Naive thymus-derived CD8-positive, alpha-beta T cell (primary cell): Measurements from ENCODE around the gene NSUN3. TPM values are rescaled to one million over a fixed set of nuclear protein-coding genes. Genes with fewer than 3 reads are reported as not detected.

Source experiments
- ATAC-seq, 2 donors: fragments of 150-1000 bp; cut with Tn5 transposase in 1 of 2; sonication (Bioruptor Pico), chemical (Tn5 transposase) in 1 of 2; 1 replicate in 1 of 2; 2 replicates in 1 of 2; pipeline ENCODE4 v1.10.0; 2021; ENCODE audit warnings: mild to moderate bottlenecking in 2 of 2, moderate library complexity in 2 of 2
- POLR2A ChIA-PET: fragments of 350-600 bp; sonication (Branson Sonifier 250); formaldehyde crosslinking; loops from one replicate; lab custom pipeline; 2021; ENCODE audit warnings: antibody characterized with exemption; lab: Charles Lee
- DNase-seq, 10 donors: peaks; one replicate each; pipeline versions ENCODE4 v3.0.0 to v3.0.0-alpha.2; 2020 to 2022
- H3K27ac Mint-ChIP-seq, 10 donors: one replicate each; pipeline ENCODE4 v1.8.0; 2020 to 2022; ENCODE audit warnings: mild to moderate bottlenecking in 10 of 10, mixed read lengths in 10 of 10, moderate library complexity in 4 of 10, inconsistent platforms in 1 of 10
- H3K27me3 Mint-ChIP-seq, 5 donors: one replicate each; pipeline ENCODE4 v1.8.0; 2021 to 2022; ENCODE audit warnings: mixed read lengths in 5 of 5
- H3K36me3 Mint-ChIP-seq, 3 donors: one replicate each; pipeline ENCODE4 v1.8.0; 2020 to 2022; ENCODE audit warnings: mixed read lengths in 3 of 3, mild to moderate bottlenecking in 2 of 3, inconsistent platforms in 1 of 3
- H3K4me1 Mint-ChIP-seq, 4 donors: one replicate each; pipeline ENCODE4 v1.8.0; 2021 to 2022; ENCODE audit warnings: mixed read lengths in 4 of 4
- H3K4me3 Mint-ChIP-seq, 10 donors: one replicate each; pipeline ENCODE4 v1.8.0; 2020 to 2022; ENCODE audit warnings: mild to moderate bottlenecking in 10 of 10, mixed read lengths in 10 of 10, moderate library complexity in 6 of 10, inconsistent platforms in 1 of 10
- H3K9me3 Mint-ChIP-seq, 9 donors: one replicate each; pipeline ENCODE4 v1.8.0; 2020 to 2022; ENCODE audit warnings: mixed read lengths in 9 of 9, mild to moderate bottlenecking in 3 of 9, inconsistent platforms in 1 of 9, moderate library complexity in 1 of 9
- polyA plus RNA-seq, 3 donors: library from polyadenylated mRNA; unstranded; fragments of 300-500 nt; fragmentation: Illumina TruSeq; gene quantifications; one replicate each; pipeline ENCODE4 v1.2.3, GENCODE V29; 2021
- total RNA-seq, 8 experiments: library from RNA in 2 of 8; stranded (reverse) in 2 of 8; gene quantifications; one replicate each; pipeline ENCODE4 v1.2.3 and lab custom pipeline; 2021 to 2026

Gene NSUN3
- total and polyA plus RNA-seq, 5 experiments from 2014 or later, result 7.8 to 22.5 (median 10.9) TPM

DNA sequence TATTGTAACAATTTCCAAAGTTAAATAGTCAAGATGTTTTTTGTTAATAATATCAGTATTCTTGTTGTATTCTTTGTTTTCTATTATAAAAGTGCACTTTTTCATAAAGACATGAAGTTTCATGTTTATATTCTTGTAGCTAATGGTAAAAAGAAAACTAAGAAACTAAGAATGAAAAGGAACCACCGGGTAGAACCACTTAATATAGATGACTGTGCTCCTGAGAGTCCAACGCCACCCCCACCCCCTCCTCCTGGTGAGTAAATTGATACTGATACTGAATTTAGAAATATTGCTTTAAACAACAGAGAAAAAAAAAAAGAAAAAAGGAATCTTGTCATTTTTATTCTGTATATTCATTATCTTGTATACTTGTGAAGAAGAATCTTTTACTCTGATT, 13.6 kb upstream of the NSUN3 start:
- DNase-seq, result no peak
- no peak for ATAC-seq
- no peaks in the 10 kb centered on the region for H3K27me3 Mint-ChIP-seq
- H3K36me3 Mint-ChIP-seq, result peaks cover 0 to 8% (median 2%) of the 10 kb centered on the region in 3 donors
- H3K4me1 Mint-ChIP-seq, result peaks cover 0 to 2% (median 0%) of the 10 kb centered on the region in 4 donors
- no peak overlapping the region for H3K4me3 Mint-ChIP-seq
- no peak overlapping the region for H3K27ac Mint-ChIP-seq
- H3K9me3 Mint-ChIP-seq, result no peaks in the 10 kb centered on the region
- POLR2A ChIA-PET, result no interaction called here

GRCh38 chr3:94050546-94050945, 12.3 kb upstream of the NSUN3 start:
- DNase-seq (no peak), ATAC-seq (no peak)
- POLR2A ChIA-PET, result no interaction called here
- H3K36me3 Mint-ChIP-seq, result peaks cover 0 to 8% (median 2%) of the 10 kb centered on the region in 3 donors
- H3K4me3 Mint-ChIP-seq, result no peak overlapping the region
- no peaks in the 10 kb centered on the region for H3K27me3 Mint-ChIP-seq
- H3K4me1 Mint-ChIP-seq, result peaks cover 0 to 2% (median 0%) of the 10 kb centered on the region in 4 donors
- no peaks in the 10 kb centered on the region for H3K9me3 Mint-ChIP-seq
- H3K27ac Mint-ChIP-seq, result no peak overlapping the region

DNA sequence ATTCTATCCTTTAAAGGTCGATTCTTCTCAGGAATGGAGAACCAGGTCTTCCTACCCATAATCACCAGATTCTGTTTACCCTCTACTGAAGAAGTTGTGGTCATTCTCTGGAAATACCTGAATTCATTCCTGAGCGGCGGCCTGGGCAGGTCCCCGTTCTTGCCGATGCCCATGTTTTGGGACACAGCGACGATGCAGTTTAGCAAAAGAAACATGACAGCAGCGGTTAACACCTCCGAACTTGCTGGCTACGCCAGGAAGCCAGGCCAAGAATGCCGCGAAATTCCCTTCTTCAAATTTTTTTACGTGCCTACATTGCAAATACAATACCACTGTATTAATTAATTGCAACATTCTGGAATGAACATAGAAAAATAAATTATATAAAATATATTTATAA, 1.6 kb upstream of the NSUN3 start:
- POLR2A ChIA-PET, result no interaction called here
- Mint-ChIP-seq H3K27ac (peak overlapping the region in 4 of 10 donors; percentile 0 to 52 (median 26)), H3K36me3 (peaks cover 0 to 38% (median 6%) of the 10 kb centered on the region in 3 donors), H3K9me3 (no peaks in the 10 kb centered on the region), H3K4me3 (no peak overlapping the region), H3K4me1 (peaks cover 14 to 49% (median 35%) of the 10 kb centered on the region in 4 donors), H3K27me3 (no peaks in the 10 kb centered on the region)
- DNase-seq (no peak), ATAC-seq (no peak)

DNA sequence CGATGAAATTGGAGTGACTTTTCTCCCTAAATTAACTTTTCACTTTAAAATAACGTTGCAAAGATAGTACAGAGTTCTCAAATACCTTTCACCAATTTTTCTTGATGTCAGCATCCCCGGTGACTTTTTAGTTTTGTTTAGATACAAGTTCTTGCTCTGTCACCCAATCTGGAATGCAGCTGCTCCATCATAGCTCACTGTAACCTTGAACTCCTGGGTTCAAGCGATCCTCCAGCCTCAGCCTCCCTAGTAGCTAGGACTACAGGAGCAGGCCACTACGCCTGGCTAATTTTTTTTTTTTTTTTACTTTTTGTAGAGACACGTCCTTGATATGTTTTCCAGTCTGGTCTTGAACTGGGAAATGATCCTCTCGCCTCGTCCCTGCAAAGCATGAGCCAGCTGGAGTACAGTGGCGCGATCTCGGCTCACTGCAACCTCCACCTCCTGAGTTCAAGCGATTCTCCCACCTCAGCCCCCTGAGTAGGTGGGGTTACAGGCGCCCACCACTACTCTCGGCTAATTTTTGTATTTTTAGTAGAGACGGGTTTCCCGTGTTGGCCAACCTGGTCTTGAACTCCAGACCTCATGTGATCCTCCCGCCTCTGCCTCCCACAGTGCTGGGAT, 747 bp downstream of the NSUN3 start:
- Mint-ChIP-seq H3K27ac (peak overlapping the region; percentile 99 to 100 (median 100)), H3K4me1 (peaks cover 20 to 59% (median 50%) of the 10 kb centered on the region in 4 donors), H3K36me3 (peaks cover 5 to 51% (median 23%) of the 10 kb centered on the region in 3 donors), H3K27me3 (no peaks in the 10 kb centered on the region), H3K4me3 (peak overlapping the region; percentile 97 to 99 (median 98)), H3K9me3 (no peaks in the 10 kb centered on the region)
- DNase-seq (no peak), ATAC-seq (no peak)
- POLR2A ChIA-PET, result interaction anchor here (0.6 to 1.8 kb wide), 5 partner anchors 8 to 90 kb away, joined by 3 to 16 read pairs (median 4); partner anchors contain the start of genes ARL13B and PROS1

DNA sequence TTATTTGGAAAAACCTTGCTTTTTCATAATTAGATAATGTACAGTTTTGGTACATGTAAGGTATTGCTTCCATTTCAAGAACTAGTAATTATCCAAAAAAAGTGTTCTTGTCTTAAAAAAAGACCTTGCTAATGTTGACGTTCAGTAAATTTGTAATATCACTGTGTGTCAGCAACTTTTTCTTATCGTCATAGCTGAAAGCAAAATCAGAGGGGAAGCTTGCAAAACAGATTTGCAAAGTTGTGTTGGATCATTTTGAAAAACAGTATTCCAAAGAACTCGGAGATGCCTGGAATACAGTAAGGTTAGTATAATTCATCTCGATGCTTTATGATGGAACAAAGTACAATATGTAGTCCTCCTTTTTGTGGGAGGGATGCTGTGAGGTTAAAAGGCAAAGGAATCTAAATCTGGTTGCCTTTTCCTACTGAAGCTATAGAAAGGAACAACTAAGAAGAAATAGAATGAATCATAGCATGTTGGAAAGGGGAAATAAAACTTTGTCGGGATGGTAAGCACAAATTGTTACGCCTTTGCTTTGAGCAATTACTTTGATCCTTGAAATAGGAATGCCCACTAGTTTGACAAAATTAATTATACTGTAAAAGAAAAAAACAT, 1.5 kb downstream of the NSUN3 start:
- Mint-ChIP-seq H3K4me3 (peak overlapping the region; percentile 97 to 99 (median 98)), H3K9me3 (no peaks in the 10 kb centered on the region), H3K27me3 (no peaks in the 10 kb centered on the region), H3K27ac (peak overlapping the region; percentile 29 to 100 (median 100)), H3K4me1 (peaks cover 24 to 64% (median 56%) of the 10 kb centered on the region in 4 donors), H3K36me3 (peaks cover 5 to 51% (median 23%) of the 10 kb centered on the region in 3 donors)
- POLR2A ChIA-PET, result interaction anchor here (0.6 to 0.7 kb wide), 2 partner anchors 7 to 29 kb away, joined by 3 read pairs; no protein-coding TSS in a partner anchor
- no peak for DNase-seq
- ATAC-seq, result no peak

DNA sequence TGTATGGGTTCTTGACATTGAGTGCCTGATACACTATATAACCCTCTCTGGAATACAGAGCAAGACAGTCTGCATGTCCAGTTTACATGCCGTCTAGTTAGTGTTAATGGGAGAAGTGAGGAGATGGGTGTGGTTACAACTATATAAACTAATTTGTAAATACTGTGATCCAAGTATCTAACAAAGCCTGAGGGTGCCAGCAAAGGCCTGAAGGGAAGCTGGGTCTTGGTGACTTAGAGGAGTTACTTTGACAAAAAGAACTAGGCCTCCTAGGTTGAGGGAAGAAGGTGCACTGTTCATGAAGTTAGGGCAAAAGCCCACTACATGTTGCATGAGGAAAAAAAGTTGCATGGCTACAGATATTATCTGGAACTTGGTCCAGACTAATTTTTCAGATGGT, 2.3 kb downstream of the NSUN3 start:
- POLR2A ChIA-PET, result no interaction called here
- ATAC-seq (no peak), DNase-seq (no peak)
- peak overlapping the region in 3 of 10 donors; percentile 32 to 52 (median 36) for H3K27ac Mint-ChIP-seq
- H3K4me3 Mint-ChIP-seq, result peak overlapping the region in 7 of 10 donors; percentile 2 to 99 (median 12)
- H3K27me3 Mint-ChIP-seq, result no peaks in the 10 kb centered on the region
- peaks cover 5 to 49% (median 21%) of the 10 kb centered on the region in 3 donors for H3K36me3 Mint-ChIP-seq
- no peaks in the 10 kb centered on the region for H3K9me3 Mint-ChIP-seq
- peaks cover 25 to 67% (median 58%) of the 10 kb centered on the region in 4 donors for H3K4me1 Mint-ChIP-seq

- H3K27me3 Mint-ChIP-seq, result no peaks in the 10 kb centered on the region
- H3K27ac Mint-ChIP-seq, result peak overlapping the region in 6 of 10 donors; percentile 13 to 60 (median 36)
- H3K9me3 Mint-ChIP-seq, result no peaks in the 10 kb centered on the region
- H3K36me3 Mint-ChIP-seq, result peaks cover 5 to 43% (median 18%) of the 10 kb centered on the region in 3 donors
- peaks cover 23 to 64% (median 61%) of the 10 kb centered on the region in 4 donors for H3K4me1 Mint-ChIP-seq
- DNase-seq (no peak), ATAC-seq (no peak)
- POLR2A ChIA-PET, result no interaction called here
- peak overlapping the region in 1 of 10 donors; percentile 40 for H3K4me3 Mint-ChIP-seq
Measured at GRCh38 chr3:94065819-94066480, 3.1 kb downstream of the NSUN3 start.

DNA sequence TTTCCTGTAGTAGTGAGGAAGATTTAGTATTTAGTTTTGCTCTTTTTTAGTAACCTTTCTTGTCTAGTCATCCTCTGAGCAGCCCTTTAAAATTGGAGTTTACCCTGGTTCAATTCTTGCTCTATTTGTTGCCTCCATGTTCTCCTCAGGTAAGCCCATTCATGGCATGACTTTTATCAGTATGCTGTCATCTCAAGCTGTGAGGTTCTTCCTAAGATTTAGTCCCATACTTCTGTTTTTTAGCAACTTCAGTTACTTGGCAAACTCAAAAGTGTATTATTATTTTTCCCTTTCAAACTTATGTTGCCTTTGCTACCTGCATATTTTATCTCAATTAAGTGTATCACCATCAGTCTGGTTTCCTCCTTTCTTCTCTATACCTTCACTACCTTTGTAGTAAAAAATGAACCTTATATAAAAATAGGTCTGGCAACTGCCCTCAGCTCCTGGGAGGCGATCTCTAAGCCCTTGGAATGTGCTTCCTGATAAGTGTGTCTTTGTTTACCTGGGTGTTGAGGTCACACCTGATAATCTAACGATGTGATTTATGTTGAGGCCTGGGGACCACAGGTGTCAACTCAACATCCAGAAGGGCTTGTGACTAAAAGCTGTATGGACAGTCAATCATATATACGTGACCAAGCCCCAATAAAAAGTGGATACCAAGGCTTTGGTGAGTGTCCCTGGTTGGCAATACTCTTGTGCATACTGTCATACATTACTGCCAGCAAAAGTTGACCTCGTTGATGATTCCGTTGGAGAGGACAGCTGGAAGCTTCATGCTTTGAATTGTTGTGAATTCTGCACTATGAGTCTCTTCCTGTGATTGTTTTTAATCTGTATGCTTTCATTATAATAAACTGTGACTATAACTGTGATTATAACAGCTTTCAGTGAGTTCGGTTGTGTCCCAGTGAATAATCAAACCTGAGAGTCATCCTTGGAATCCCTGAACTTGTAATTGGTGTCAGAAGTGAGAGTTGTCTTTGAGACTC, 3.9 kb downstream of the NSUN3 start:
- DNase-seq (no peak), ATAC-seq (no peak)
- H3K9me3 Mint-ChIP-seq, result no peaks in the 10 kb centered on the region
- H3K36me3 Mint-ChIP-seq, result peaks cover 5 to 46% (median 18%) of the 10 kb centered on the region in 3 donors
- POLR2A ChIA-PET, result no interaction called here
- H3K27ac Mint-ChIP-seq, result peak overlapping the region in 9 of 10 donors; percentile 13 to 73 (median 55)
- no peaks in the 10 kb centered on the region for H3K27me3 Mint-ChIP-seq
- H3K4me3 Mint-ChIP-seq, result peak overlapping the region in 6 of 10 donors; percentile 4 to 40 (median 17)
- peaks cover 26 to 69% (median 66%) of the 10 kb centered on the region in 4 donors for H3K4me1 Mint-ChIP-seq

GRCh38 chr3:94069194-94069813, 6.4 kb downstream of the NSUN3 start:
- H3K4me3 Mint-ChIP-seq, result no peak overlapping the region
- H3K36me3 Mint-ChIP-seq, result peaks cover 5 to 67% (median 33%) of the 10 kb centered on the region in 3 donors
- peak overlapping the region in 2 of 10 donors; percentile 15 to 29 for H3K27ac Mint-ChIP-seq
- no peaks in the 10 kb centered on the region for H3K9me3 Mint-ChIP-seq
- H3K4me1 Mint-ChIP-seq, result peaks cover 30 to 81% (median 69%) of the 10 kb centered on the region in 4 donors
- DNase-seq (peak in 3 of 10 donors; percentile 27 to 39 (median 38)), ATAC-seq (no peak)
- POLR2A ChIA-PET, result no interaction called here
- no peaks in the 10 kb centered on the region for H3K27me3 Mint-ChIP-seq

DNA sequence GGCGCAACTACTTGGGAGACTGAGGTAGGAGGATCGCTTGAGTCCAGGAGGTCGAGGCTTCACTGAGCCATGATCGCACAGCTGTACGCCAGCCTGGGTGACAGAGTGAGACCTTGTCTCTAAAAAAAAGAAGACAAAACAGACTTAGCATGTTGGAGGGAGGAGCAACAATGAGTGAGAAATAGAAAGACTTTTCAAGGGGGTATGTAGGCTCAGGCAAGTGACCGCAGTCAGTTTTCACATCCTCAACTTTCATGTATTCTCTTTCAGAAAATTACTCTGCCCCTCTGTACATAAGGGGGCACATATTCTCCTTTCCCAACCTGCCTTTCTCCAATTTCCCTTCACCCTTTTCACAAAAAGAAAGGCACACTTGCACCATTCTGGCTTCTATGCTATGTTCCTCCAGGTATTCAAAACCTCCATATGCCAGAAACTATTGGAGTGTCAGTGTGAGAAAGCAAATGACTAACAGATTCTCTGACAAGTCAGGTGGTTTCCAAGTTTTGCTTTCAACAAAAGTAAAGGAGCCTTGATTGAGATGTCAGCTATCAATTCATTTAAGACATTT, 7.6 kb downstream of the NSUN3 start:
- Mint-ChIP-seq H3K27ac (peak overlapping the region in 1 of 10 donors; percentile 89), H3K36me3 (peaks cover 5 to 68% (median 37%) of the 10 kb centered on the region in 3 donors), H3K9me3 (no peaks in the 10 kb centered on the region), H3K27me3 (no peaks in the 10 kb centered on the region), H3K4me1 (peaks cover 26 to 81% (median 68%) of the 10 kb centered on the region in 4 donors), H3K4me3 (no peak overlapping the region)
- DNase-seq, result no peak
- POLR2A ChIA-PET, result no interaction called here
- ATAC-seq, result no peak

DNA sequence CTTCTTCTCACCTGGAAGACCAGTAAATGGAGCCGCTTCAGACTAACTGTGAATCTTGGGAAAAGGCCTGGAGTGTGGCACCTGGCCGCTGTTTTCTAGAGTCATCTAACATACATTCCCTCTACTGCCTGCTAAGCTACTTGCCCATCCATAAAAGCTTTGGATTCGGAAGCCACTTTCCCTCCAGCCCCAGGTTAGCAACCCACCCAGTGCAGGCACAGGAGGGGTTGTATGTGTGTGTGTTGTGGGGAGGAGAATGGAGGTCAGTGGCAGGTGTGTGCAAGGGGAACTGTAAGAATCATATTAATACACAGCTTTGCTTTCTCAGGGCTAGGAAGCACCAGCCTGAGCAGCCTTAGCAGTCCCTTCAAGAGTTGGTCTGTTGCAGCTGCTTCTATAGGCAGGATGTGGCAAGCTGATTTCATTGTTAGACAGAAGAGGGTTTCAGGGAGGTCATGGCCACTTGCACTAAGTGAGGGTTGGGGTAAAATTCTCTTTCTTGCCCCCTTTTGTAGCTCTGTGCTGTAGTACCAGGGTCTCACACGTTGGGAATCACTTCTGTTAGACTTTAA, 8.9 kb downstream of the NSUN3 start:
- peak overlapping the region in 5 of 10 donors; percentile 17 to 63 (median 43) for H3K27ac Mint-ChIP-seq
- ATAC-seq (peak in 1 of 2 donors; percentile 29), DNase-seq (no peak)
- H3K4me3 Mint-ChIP-seq, result no peak overlapping the region
- no peaks in the 10 kb centered on the region for H3K27me3 Mint-ChIP-seq
- POLR2A ChIA-PET, result interaction anchor here (0.6 kb wide), 2 partner anchors 8 to 30 kb away, joined by 3 to 6 read pairs; no protein-coding TSS in a partner anchor
- H3K4me1 Mint-ChIP-seq, result peaks cover 22 to 70% (median 61%) of the 10 kb centered on the region in 4 donors
- H3K9me3 Mint-ChIP-seq, result no peaks in the 10 kb centered on the region
- peaks cover 5 to 69% (median 44%) of the 10 kb centered on the region in 3 donors for H3K36me3 Mint-ChIP-seq
